Neural crest cell (in vitro differentiated cells): Measurements from ENCODE around the gene PPP2R2C. TPM values are rescaled to one million over a fixed set of nuclear protein-coding genes. Genes with fewer than 3 reads are reported as not detected.

Source experiments
- DNase-seq: peaks from one replicate; pipeline ENCODE4 v3.0.0; 2021; ENCODE audit warnings: low read depth, mixed read lengths, low spot score
- H3K27ac Mint-ChIP-seq: one replicate; pipeline ENCODE4 v1.8.0; 2021; ENCODE audit warnings: mild to moderate bottlenecking, mixed read lengths; ENCODE audit not compliant: unreplicated experiment
- H3K27me3 Mint-ChIP-seq: 2 replicates; pipeline ENCODE4 v1.8.0; 2021; ENCODE audit warnings: low read depth, mild to moderate bottlenecking, mixed read lengths
- H3K36me3 Mint-ChIP-seq: 2 replicates; pipeline ENCODE4 v1.8.0; 2021; ENCODE audit warnings: low read depth, mild to moderate bottlenecking, mixed read lengths
- H3K4me1 Mint-ChIP-seq: 2 replicates; pipeline ENCODE4 v1.8.0; 2021; ENCODE audit warnings: mixed read lengths
- H3K4me3 Mint-ChIP-seq: one replicate; pipeline ENCODE4 v1.8.0; 2021; ENCODE audit warnings: mild to moderate bottlenecking, mixed read lengths
- H3K9me3 Mint-ChIP-seq: 2 replicates; pipeline ENCODE4 v1.8.0; 2021; ENCODE audit warnings: mixed read lengths
- CTCF ChIP-seq: fragments of 200-600 bp; sonication (generic); conservative IDR thresholded peaks from 2 replicates; pipeline ENCODE4 v1.5.0; 2021; ENCODE audit warnings: antibody characterized with exemption, mild to moderate bottlenecking
- total RNA-seq: library from RNA; stranded (reverse); gene quantifications from 2 replicates; pipeline ENCODE4 v1.2.1, GENCODE V29; 2021

The PPP2R2C gene
- total RNA-seq, 1 donor from 2014 or later = 0.35 TPM

- H3K9me3 Mint-ChIP-seq = no peaks in the 10 kb centered on the region
- H3K4me1 Mint-ChIP-seq = no peaks in the 10 kb centered on the region
- no peak for DNase-seq
- no peak overlapping the region for H3K4me3 Mint-ChIP-seq
- H3K27me3 Mint-ChIP-seq = peaks cover 9% of the 10 kb centered on the region
- no peaks in the 10 kb centered on the region for H3K36me3 Mint-ChIP-seq
- H3K27ac Mint-ChIP-seq = no peak overlapping the region
- no peak for TF ChIP-seq CTCF
Measured at GRCh38 chr4:6385288-6385687, 87.1 kb downstream of the PPP2R2C start.

GRCh38 chr4:6384541-6384940 lies 87.9 kb downstream of the PPP2R2C start:
- no peaks in the 10 kb centered on the region for H3K9me3 Mint-ChIP-seq
- H3K36me3 Mint-ChIP-seq = no peaks in the 10 kb centered on the region
- DNase-seq = no peak
- H3K27ac Mint-ChIP-seq = no peak overlapping the region
- TF ChIP-seq CTCF = no peak
- H3K27me3 Mint-ChIP-seq = peaks cover 12% of the 10 kb centered on the region
- H3K4me1 Mint-ChIP-seq = no peaks in the 10 kb centered on the region
- H3K4me3 Mint-ChIP-seq = no peak overlapping the region

- H3K27me3 Mint-ChIP-seq = peaks cover 12% of the 10 kb centered on the region
- no peak for TF ChIP-seq CTCF
- no peak overlapping the region for H3K4me3 Mint-ChIP-seq
- no peaks in the 10 kb centered on the region for H3K9me3 Mint-ChIP-seq
- H3K4me1 Mint-ChIP-seq = no peaks in the 10 kb centered on the region
- DNase-seq = no peak
- no peaks in the 10 kb centered on the region for H3K36me3 Mint-ChIP-seq
- H3K27ac Mint-ChIP-seq = no peak overlapping the region
Measured at GRCh38 chr4:6383929-6384328, 88.5 kb downstream of the PPP2R2C start.

GRCh38 chr4:6383009-6383404 lies 89.4 kb downstream of the PPP2R2C start:
- no peaks in the 10 kb centered on the region for H3K36me3 Mint-ChIP-seq
- TF ChIP-seq CTCF = no peak
- peak overlapping the region; percentile 50 for H3K27ac Mint-ChIP-seq
- peaks cover 12% of the 10 kb centered on the region for H3K27me3 Mint-ChIP-seq
- H3K9me3 Mint-ChIP-seq = no peaks in the 10 kb centered on the region
- DNase-seq = no peak
- no peaks in the 10 kb centered on the region for H3K4me1 Mint-ChIP-seq
- no peak overlapping the region for H3K4me3 Mint-ChIP-seq

GRCh38 chr4:6381571-6382123 lies 90.8 kb downstream of the PPP2R2C start:
- H3K4me1 Mint-ChIP-seq = no peaks in the 10 kb centered on the region
- H3K27me3 Mint-ChIP-seq = peaks cover 12% of the 10 kb centered on the region
- H3K4me3 Mint-ChIP-seq = no peak overlapping the region
- DNase-seq = no peak
- no peak for TF ChIP-seq CTCF
- H3K27ac Mint-ChIP-seq = no peak overlapping the region
- H3K9me3 Mint-ChIP-seq = no peaks in the 10 kb centered on the region
- H3K36me3 Mint-ChIP-seq = no peaks in the 10 kb centered on the region
